Adrenal gland (tissue), 12 donors: ENCODE measurements around the gene SLC35C1. TPM values are rescaled to one million over a fixed set of nuclear protein-coding genes. Genes with fewer than 3 reads are reported as not detected.
A peak's percentile ranks its signal among the peaks of the same experiment; 100 is the strongest.

Experiments used
- DNase-seq, 7 donors: peaks; one replicate each; pipeline ENCODE4 v3.0.0-alpha.2; 2019 to 2020
- H3K27ac ChIP-seq, 5 donors: fragments of 200-600 bp; sonication (generic) in 4 of 5; 1 replicate in 3 of 5; 2 replicates in 2 of 5; pipeline versions ENCODE4 v1.5.1 to v1.8.0; 2016 to 2020; ENCODE audit warnings: mild to moderate bottlenecking in 1 of 5
- H3K27me3 ChIP-seq: fragments of 200-600 bp; 2 replicates; pipeline ENCODE4 v1.8.0; 2021
- H3K36me3 ChIP-seq, 2 donors: fragments of 200-600 bp; replicated peaks in 1 of 2; 1 replicate in 1 of 2; 2 replicates in 1 of 2; pipeline versions ENCODE4 v1.5.1 to v1.8.0; 2018 to 2022
- H3K4me1 ChIP-seq, 2 donors: fragments of 200-600 bp; replicated peaks in 1 of 2; 1 replicate in 1 of 2; 2 replicates in 1 of 2; pipeline versions ENCODE4 v1.5.1 to v1.8.0; 2018 to 2021
- H3K4me3 ChIP-seq, 4 donors: fragments of 200-600 bp; sonication (generic) in 3 of 4; one replicate each; pipeline ENCODE4 v1.5.1; 2016 to 2018
- H3K9me3 ChIP-seq, 3 donors: fragments of 200-600 bp; sonication (generic) in 1 of 3; replicated peaks in 1 of 3; 1 replicate in 2 of 3; 2 replicates in 1 of 3; pipeline versions ENCODE4 v1.5.1 to v1.8.0; 2016 to 2021
- CTCF ChIP-seq, 6 experiments: fragments of 450-650 bp in 4 of 6; fragments of 200-600 bp in 2 of 6; sonication (generic) in 1 of 6; IDR thresholded peaks; 1 replicate in 5 of 6; 2 replicates in 1 of 6; pipeline versions ENCODE4 v1.5.1 to v1.8.0; 2016 to 2021; ENCODE audit warnings: antibody characterized with exemption in 6 of 6, mild to moderate bottlenecking in 2 of 6, moderate library complexity in 1 of 6
- POLR2A ChIP-seq, 2 donors: fragments of 450-650 bp; IDR thresholded peaks; one replicate each; pipeline ENCODE4 v1.6.1; 2017; ENCODE audit warnings: antibody characterized with exemption in 2 of 2, mild to moderate bottlenecking in 2 of 2, moderate library complexity in 1 of 2
- WGBS, 4 donors: extraction: QIAGEN DNeasy Blood & Tissue Kit in 2 of 4; methylation state at CpG; one replicate each; pipeline versions ENCODE4 v1.1.5 to v1.1.7; 2013 to 2017; 5-methylcytosine and 5-hydroxymethylcytosine counted together
- intact Hi-C, 2 donors: fragments of 100-400 bp; cut with DNase I; formaldehyde crosslinking; loops; one replicate each; pipeline versions ENCODE4 v1.14.1 to v1.15.0; 2022 to 2023
- polyA plus RNA-seq, 3 donors: library from polyadenylated mRNA; stranded (reverse); fragments of 200-250 nt in 2 of 3; fragments of 350-450 nt in 1 of 3; fragmentation: Illumina TruSeq in 1 of 3; extraction: RNeasy Lipid Tissue Mini Kit (QIAGEN cat#74804) in 1 of 3; gene quantifications; one replicate each; pipeline ENCODE4 v1.2.3, GENCODE V29; 2013 to 2014
- total RNA-seq, 9 donors: library from RNA; depleted of rRNA in 4 of 9; stranded (reverse); fragments of >200 nt in 4 of 9; fragments of 120-200 nt in 1 of 9; fragmentation: NEBNext Ultra II Directional in 1 of 9; extraction: Animal tissue kit (Norgen Biotek cat#: 25700) in 1 of 9; gene quantifications; one replicate each; pipeline versions ENCODE4 v1.1.0 to v1.2.4, GENCODE V29; 2013 to 2023
- donor health status: healthy with polysubstance abuse.
- donor health status: Bipolar disorder and iron deficiency.
- donor health status: DM: yes; HTN: yes; CAD: no.
- donor health status: DM: no; HTN: no; CAD: no.
- donor health status: DM: no; HTN: no; CAD: no.
- donor health status: DM: yes; HTN: yes; CAD: no.

SLC35C1 gene
- total and polyA plus RNA-seq, 12 donors, result 4.4 to 17.3 (median 10.1) TPM

- WGBS, 4 donors, result 59 to 74% (median 69%) methylated on average over 7 of the region's 7 CpGs
- Histone ChIP-seq H3K27me3 (no peaks in the 10 kb centered on the region), H3K4me1 (no peaks in the 10 kb centered on the region), H3K4me3 (no peak overlapping the region), H3K9me3 (no peaks in the 10 kb centered on the region), H3K36me3 (no peaks in the 10 kb centered on the region), H3K27ac (no peak overlapping the region)
- intact Hi-C loops, result no loop called here
- no peak for DNase-seq
- TF ChIP-seq POLR2A (IDR thresholded peaks at IDR 0.05), result no peak
Observed at GRCh38 chr11:45766469-45766868, 38.5 kb upstream of the SLC35C1 start.

GRCh38 chr11:45768486-45768885 is 36.5 kb upstream of the SLC35C1 start:
- peak in 1 of 7 donors; percentile 13 for DNase-seq
- intact Hi-C loops, result no loop called here

GRCh38 chr11:45769960-45770359 is 35.0 kb upstream of the SLC35C1 start:
- Histone ChIP-seq H3K9me3 (no peaks in the 10 kb centered on the region), H3K27me3 (no peaks in the 10 kb centered on the region), H3K4me3 (no peak overlapping the region), H3K4me1 (no peaks in the 10 kb centered on the region), H3K27ac (no peak overlapping the region), H3K36me3 (no peaks in the 10 kb centered on the region)
- no peak for DNase-seq
- WGBS, 4 donors, result 88 to 93% (median 91%) methylated on average over 5 of the region's 5 CpGs
- intact Hi-C loops, result loop anchor here in 1 of 2 donors (5.0 kb wide), 1 partner anchor 113 kb away; no protein-coding TSS in a partner anchor
- no peak for TF ChIP-seq POLR2A (IDR thresholded peaks at IDR 0.05)
- no peak for TF ChIP-seq CTCF (IDR thresholded peaks at IDR 0.05)

More at GRCh38 chr11:45768486-45768885, 36.5 kb upstream of the SLC35C1 start:
- TF ChIP-seq CTCF (IDR thresholded peaks at IDR 0.05) (no peak), POLR2A (IDR thresholded peaks at IDR 0.05) (no peak)
- H3K36me3 ChIP-seq, result no peaks in the 10 kb centered on the region
- no peak overlapping the region for H3K4me3 ChIP-seq
- H3K27me3 ChIP-seq, result no peaks in the 10 kb centered on the region
- H3K4me1 ChIP-seq, result no peaks in the 10 kb centered on the region
- no peaks in the 10 kb centered on the region for H3K9me3 ChIP-seq
- no peak overlapping the region for H3K27ac ChIP-seq
- WGBS, 4 donors, result 82 to 93% (median 84%) methylated on average over 5 of the region's 5 CpGs

- DNase-seq, result peak; percentile 39 to 82 (median 65)
- H3K4me1 ChIP-seq, result no peaks in the 10 kb centered on the region
- intact Hi-C loops, result loop anchor here in 1 of 2 donors (5.0 kb wide), 1 partner anchor 114 kb away; no protein-coding TSS in a partner anchor
- 4 to 7% (median 4%) methylated on average over 9 to 18 of the region's 18 CpGs for WGBS, 4 donors
- no peaks in the 10 kb centered on the region for H3K27me3 ChIP-seq
- H3K36me3 ChIP-seq, result no peaks in the 10 kb centered on the region
- H3K4me3 ChIP-seq, result peak overlapping the region in 2 of 4 donors; percentile 15 to 54
- H3K9me3 ChIP-seq, result no peaks in the 10 kb centered on the region
- peak overlapping the region in 2 of 5 donors; percentile 10 to 36 for H3K27ac ChIP-seq
- no peak for TF ChIP-seq POLR2A (IDR thresholded peaks at IDR 0.05)
- peak; percentile 76 to 92 (median 84) for TF ChIP-seq CTCF (IDR thresholded peaks at IDR 0.05)
Observed at GRCh38 chr11:45771193-45771565, 33.8 kb upstream of the SLC35C1 start.
